Choroid plexus epithelial cell (primary cell): ENCODE data around the gene METTL24.

ENCODE experiments used
- DNase-seq: peaks from one replicate; pipeline ENCODE4 v3.0.0-alpha.2; 2010; ENCODE audit warnings: low read depth
- H3K4me3 ChIP-seq: 2 replicates; pipeline ENCODE4 v1.5.1; 2011; ENCODE audit warnings: low read depth, mild to moderate bottlenecking, control low read depth, low read length, moderate library complexity
- TF ChIP-seq, protein P1 (sequence below): conservative IDR thresholded peaks from 2 replicates; pipeline ENCODE4 v1.5.1; 2011; ENCODE audit warnings: low read depth, mild to moderate bottlenecking, control low read depth, inconsistent platforms, low read length, moderate library complexity

The METTL24 gene

DNA sequence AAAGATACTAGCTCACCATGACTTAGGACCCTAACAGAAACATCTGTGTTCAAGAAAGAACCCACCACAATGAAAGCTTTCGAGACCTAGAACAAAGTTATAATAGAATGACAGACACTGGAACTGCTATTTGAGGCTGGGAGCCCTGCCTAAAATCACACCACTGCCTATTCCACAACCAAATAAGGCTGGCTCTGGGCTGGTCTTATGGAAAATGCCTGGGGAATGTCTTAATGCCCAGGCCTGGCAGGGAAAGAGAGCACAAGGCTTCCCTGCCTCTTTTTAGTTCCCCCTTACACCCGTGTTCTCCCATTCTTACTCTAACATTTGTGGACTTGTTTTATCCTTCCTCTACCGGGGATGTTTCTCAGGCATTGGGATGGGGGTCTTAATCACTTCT lies 5.6 kb upstream of the METTL24 start:
- no peak for DNase-seq
- TF ChIP-seq, protein P1, sequence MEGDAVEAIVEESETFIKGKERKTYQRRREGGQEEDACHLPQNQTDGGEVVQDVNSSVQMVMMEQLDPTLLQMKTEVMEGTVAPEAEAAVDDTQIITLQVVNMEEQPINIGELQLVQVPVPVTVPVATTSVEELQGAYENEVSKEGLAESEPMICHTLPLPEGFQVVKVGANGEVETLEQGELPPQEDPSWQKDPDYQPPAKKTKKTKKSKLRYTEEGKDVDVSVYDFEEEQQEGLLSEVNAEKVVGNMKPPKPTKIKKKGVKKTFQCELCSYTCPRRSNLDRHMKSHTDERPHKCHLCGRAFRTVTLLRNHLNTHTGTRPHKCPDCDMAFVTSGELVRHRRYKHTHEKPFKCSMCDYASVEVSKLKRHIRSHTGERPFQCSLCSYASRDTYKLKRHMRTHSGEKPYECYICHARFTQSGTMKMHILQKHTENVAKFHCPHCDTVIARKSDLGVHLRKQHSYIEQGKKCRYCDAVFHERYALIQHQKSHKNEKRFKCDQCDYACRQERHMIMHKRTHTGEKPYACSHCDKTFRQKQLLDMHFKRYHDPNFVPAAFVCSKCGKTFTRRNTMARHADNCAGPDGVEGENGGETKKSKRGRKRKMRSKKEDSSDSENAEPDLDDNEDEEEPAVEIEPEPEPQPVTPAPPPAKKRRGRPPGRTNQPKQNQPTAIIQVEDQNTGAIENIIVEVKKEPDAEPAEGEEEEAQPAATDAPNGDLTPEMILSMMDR, result no peak
- no peak overlapping the region for H3K4me3 ChIP-seq

GRCh38 chr6:110360676-110361075 lies 2.5 kb upstream of the METTL24 start:
- DNase-seq, result no peak
- TF ChIP-seq, protein P1, result no peak
- no peak overlapping the region for H3K4me3 ChIP-seq

DNA sequence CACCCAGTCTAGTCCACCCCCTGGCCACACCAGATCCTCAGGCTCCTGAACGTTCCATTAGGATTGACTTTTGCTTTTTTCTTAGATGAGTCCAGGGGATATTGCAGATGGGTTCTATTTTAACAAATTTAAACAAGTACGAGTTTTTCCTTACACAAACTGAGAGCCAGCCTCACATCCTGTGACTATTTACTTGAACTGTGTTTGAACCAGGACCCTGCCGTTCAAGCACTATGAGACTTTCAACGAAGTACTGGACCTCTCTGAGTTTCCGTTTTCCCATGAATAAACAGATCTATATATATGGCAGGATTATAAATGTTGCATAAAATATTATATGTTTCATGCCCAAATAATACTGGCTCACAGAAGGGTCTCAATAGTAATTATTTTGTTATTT lies 1.4 kb upstream of the METTL24 start:
- H3K4me3 ChIP-seq, result no peak overlapping the region
- TF ChIP-seq, protein P1, result no peak
- DNase-seq, result peak; percentile 30

- peak overlapping the region; percentile 49 for H3K4me3 ChIP-seq
- TF ChIP-seq, protein P1, result no peak
Observed at GRCh38 chr6:110358553-110359160, 508 bp upstream of the METTL24 start.

GRCh38 chr6:110357298-110357663 lies 868 bp downstream of the METTL24 start:
- TF ChIP-seq, protein P1, result no peak
- H3K4me3 ChIP-seq, result peak overlapping the region; percentile 49
- DNase-seq, result no peak

More at GRCh38 chr6:110358553-110359160, 508 bp upstream of the METTL24 start:
- no peak for DNase-seq

- no peak overlapping the region for H3K4me3 ChIP-seq
- TF ChIP-seq, protein P1, result no peak
- DNase-seq, result no peak
Observed at GRCh38 chr6:110356778-110357177, 1.4 kb downstream of the METTL24 start.

- H3K4me3 ChIP-seq, result no peak overlapping the region
- DNase-seq, result no peak
- TF ChIP-seq, protein P1, result no peak
Observed at GRCh38 chr6:110355727-110356126, 2.4 kb downstream of the METTL24 start.
